GM12873 (cell line): ENCODE data around the gene DDX23.

Experiments
- TF ChIP-seq, protein P1 (sequence below): IDR thresholded peaks from 2 replicates; pipeline ENCODE4 v1.5.1; 2012; ENCODE audit warnings: low read depth, mild to moderate bottlenecking, moderate library complexity, low read length, control low read depth; ENCODE audit not compliant: insufficient read depth; ENCODE audit errors: missing control alignments

The DDX23 gene

DNA sequence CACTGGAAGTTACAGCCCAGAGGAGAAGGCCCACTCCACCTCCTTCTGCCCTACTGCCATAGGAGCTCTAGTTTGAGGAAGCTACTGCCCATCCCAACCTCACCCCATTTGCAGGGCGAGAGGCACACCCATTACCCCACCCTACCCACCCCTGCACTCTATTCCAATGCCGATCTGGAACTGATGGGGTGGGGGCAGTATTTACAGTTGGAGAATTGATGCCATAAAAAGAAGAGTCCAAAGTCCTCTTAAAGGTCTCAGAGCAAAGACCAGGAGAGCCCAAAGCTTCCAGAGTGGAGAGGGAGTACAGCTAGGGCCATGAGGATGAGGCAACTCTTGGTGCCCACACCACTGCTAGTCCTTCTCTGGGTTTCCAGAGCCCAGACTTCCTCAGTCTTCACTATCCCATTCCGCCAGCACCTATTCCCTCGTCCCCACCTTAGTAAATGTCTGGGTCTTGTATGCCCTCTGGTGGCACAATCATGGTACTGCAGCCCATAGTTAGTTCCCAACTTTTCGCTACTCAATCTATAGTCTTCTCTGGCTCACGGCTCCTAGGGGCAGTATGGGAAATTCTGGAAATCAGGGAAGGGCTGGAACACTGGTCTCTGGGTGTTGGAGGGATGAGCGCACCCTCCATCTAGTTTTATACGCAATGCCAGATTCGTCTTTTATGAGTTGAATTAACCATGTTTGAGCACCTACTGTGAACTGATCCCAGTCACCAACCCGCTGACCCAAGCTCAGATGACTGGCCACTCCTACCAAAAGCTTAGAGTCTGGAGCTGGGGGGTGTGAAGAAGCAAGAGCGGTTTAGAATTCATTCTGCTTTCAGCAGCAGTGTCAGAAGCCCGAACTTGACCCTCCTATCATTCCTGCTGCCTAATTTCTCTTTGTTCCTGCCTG, 56.2 kb downstream of the DDX23 start:
- TF ChIP-seq, protein P1, sequence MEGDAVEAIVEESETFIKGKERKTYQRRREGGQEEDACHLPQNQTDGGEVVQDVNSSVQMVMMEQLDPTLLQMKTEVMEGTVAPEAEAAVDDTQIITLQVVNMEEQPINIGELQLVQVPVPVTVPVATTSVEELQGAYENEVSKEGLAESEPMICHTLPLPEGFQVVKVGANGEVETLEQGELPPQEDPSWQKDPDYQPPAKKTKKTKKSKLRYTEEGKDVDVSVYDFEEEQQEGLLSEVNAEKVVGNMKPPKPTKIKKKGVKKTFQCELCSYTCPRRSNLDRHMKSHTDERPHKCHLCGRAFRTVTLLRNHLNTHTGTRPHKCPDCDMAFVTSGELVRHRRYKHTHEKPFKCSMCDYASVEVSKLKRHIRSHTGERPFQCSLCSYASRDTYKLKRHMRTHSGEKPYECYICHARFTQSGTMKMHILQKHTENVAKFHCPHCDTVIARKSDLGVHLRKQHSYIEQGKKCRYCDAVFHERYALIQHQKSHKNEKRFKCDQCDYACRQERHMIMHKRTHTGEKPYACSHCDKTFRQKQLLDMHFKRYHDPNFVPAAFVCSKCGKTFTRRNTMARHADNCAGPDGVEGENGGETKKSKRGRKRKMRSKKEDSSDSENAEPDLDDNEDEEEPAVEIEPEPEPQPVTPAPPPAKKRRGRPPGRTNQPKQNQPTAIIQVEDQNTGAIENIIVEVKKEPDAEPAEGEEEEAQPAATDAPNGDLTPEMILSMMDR: peak; percentile 97

DNA sequence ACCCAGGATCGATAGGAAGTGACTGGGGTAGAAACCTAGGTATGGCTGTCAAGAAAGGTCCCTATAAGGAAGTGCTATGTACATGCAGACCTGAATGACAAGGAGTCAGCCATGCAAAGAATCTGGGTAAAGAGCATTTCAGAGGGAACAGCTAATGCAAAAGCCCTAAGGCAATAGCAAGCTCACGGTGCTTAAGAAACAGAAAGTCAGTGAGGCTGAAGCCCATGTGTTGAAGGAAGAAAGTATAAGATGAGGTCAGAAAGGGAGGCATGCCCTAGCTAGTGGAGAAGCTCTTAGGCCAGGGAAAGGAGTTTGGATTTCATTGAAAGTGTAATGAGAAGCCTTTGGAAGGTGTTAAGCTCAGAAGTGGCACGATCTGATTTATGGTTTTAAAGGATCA, 57.1 kb downstream of the DDX23 start:
- TF ChIP-seq, protein P1: no peak

DNA sequence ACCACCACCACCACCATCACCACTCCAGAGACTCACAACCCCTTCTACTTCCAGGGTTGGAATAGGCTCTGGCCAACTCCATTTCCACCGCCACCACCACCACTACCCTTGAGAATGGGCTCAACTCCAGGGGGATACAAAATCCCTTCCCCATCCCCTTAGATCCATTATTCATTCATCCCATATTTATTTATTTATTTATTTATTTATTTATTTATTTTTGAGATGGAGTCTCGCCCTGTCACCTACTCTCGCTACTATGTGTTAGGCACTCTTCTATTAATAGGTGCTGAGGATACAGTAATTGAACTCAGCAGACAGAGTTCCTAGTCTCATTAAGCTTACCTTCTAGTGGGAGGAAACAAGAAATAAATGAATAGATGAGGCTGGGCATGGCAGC, 58.3 kb downstream of the DDX23 start:
- TF ChIP-seq, protein P1: no peak

DNA sequence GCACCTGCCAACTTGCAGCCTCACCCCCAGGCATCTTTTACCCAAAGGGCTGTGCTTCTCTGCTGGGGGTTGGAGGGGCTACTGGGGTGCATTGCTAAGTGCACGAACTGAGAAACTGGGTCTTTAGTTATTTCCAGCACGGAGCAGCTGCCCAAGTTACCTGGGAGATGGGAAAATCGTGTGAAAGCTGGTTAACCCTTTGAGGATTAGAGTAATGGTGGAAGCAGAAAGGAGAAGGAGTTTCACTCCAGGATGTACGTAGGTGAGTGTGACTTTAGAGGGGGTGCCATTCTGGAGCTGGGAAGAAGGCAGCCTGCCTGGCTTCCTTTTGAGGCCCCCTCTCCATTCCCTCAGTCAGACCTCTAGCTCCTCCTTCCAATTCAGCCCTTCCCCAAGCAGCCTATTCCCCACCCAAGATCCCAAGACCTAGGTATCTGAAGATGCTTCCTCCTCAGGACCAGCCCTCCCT, 62.1 kb downstream of the DDX23 start:
- TF ChIP-seq, protein P1: no peak

DNA sequence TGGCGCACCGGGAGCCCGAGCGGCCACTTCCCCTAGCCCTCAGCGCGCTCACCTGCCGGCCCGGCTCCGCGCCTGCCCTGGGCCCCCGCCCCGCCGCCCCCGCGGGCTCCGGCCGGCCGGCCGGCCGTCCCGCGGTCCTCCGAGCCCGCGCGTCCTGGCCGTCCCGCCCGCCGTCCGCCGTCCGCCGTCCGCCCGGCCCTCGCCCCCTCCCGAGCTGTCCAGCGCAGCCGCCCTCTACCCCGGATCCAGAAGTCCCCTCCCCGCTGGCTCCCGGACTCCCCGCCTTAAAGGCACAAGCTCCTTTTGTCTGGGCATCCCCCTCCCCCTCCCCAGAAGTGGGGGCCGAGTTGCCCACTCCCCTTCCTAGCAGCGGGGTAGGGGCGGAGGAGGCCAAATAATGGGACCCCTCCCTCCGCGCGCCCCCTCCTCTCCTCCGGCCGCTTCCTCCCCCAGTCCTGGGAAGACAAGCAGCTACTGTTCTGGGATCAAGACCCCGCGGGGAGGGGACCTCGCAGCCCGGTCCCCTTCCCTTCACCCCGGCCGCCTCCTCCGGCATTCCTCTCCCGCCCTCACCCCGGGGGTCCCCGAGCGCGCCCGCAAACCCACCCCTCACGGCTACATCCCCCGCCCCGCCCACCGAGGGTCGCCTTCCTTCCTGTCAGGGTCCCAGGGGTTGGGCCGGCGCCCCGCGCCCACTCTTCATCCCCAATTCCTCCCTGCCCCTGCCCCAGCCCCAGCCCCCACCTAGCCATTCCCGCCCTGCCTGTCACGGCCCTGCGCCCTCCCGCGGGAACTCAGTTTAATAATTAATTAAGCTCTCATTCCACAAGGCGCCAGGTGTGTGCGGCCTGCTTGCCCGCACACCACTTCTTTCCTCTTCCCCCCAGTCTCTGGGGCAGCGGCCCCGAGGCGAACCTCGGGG, 62.8 kb downstream of the DDX23 start, which contains the start of gene ADCY6:
Gene ADCY6, minus strand, starts transcription at position 236 of the 922 bp plus-strand sequence. CDS start 5,655 bp downstream, outside the sequence.
- TF ChIP-seq, protein P1: no peak

DNA sequence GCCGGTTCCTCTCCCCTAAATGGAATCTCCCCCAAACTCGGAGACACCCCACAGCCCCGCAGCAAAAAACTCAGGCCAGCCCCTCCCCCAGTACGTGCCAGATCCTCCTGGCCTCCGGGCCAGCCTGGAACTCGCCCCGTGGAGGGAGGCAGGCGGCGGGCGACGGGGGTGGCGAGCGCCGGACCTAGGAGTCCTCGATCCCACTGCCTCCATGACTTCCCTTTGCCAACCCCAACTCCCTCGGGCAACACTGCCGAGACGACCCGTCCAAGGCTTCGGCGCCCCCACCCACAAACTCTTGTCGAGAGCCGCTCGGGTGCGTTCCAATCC, 63.5 kb downstream of the DDX23 start:
- TF ChIP-seq, protein P1: no peak
